CD4-positive, alpha-beta T cell treated with Interleukin-4 for 1 hour (primary cell): ENCODE data around the gene TNFRSF4.
"Not testable (repeated sequence)": the region's sequence is repeated elsewhere in the genome, so short reads cannot be mapped to it uniquely, and the experiment has no call there.

ENCODE experiments used
- DNase-seq, 2 donors: peaks; one replicate each; pipeline ENCODE4 v3.0.0-alpha.2; 2020 to 2022

The TNFRSF4 gene

GRCh38 chr1:1181129-1181937, 32.6 kb downstream of the TNFRSF4 start:
- DNase-seq, result no peak

DNA sequence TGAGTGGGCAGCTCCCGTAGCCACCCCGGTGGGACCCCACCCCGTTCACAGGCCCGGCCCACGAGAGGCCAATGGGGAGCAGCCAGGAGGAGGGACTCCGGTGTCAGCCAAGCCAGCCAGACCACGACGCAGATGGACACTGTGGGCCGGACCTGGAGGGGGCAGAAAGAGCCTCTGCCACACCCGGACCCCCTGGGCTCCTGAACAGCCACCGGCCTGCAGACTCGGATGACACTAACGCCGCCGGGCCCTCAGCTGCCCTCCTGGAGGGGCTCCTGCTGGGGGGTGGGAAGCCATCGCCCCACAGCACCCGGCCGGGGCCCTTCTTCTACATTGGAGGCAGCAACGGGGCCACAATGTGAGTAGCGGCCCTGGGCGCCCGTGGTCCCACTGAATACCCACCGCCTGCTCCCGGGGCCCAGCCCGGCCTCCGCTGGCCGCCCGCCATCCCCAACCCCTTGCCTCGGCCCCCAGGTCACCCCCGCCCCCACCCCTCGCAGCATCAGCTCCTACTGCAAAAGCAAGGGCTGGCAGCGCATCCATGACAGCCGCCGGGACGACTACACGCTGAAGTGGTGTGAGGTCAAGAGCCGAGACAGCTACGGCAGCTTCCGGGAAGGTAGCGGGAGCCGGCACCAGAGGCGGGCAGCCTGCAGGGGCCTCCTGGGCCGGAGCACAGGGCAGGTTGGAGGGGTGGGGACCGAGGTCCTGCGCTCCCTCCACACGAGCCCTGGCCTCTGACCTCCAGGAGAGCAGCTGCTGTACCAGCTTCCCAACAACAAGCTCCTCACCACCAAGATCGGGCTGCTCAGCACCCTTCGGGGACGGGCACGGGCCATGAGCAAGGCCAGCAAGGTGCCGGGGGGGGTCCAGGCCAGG, 33.7 kb downstream of the TNFRSF4 start:
- DNase-seq, result no peak

- no peak for DNase-seq
These were observed 34.5 kb downstream of the TNFRSF4 start for GRCh38 chr1:1179346-1179982.

DNA sequence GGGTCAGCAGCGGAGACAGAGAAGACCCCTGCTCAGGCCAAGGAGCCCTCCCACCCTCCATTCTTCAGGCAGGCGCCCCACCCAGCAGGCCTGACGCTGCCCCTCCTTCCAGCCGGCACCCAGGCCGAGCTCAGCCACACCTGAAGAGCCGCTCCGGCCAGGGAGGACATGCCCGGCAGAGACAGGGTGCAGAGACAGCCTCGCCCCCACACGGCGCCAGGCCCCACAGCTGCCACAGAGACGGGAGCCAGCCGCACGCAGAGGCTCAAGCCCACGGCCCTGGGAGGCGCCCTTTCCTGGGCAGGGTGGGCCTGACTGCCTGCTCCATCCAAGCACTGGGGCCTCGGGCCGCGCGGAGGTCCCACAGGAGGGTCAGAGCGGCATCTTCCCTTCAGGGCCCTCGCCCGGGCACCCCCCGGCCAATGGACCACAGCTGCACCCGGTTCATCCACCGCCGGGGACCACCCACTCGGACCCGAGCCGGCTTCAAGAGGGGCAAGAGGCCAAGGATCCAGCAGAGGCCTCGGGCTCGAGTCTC, 35.1 kb downstream of the TNFRSF4 start:
- no peak for DNase-seq

GRCh38 chr1:1177452-1178206, 36.3 kb downstream of the TNFRSF4 start:
- no peak for DNase-seq

DNA sequence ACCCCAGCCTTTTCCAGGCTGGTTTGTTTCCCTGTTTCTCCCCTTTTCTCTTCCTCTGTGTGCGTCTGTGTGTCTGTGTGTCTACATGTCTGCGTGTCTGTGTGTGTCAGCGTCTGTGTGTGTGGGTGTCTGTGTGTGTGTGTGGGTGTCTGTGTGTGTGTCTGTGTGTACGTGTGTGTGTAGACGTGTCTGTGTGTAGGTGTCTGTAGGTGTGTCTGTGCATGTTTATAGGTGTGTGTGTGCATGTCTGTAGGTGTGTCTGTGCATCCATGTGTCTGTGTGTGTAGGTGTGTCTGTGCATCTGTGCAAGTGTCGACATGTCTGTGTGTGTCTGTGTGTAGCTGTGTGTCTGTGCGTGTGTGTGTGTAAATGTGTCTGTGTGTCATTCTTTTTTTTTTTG, 37.0 kb downstream of the TNFRSF4 start:
- no peak for DNase-seq

GRCh38 chr1:1176063-1176761, 37.7 kb downstream of the TNFRSF4 start:
- DNase-seq, result not testable (repeated sequence)

DNA sequence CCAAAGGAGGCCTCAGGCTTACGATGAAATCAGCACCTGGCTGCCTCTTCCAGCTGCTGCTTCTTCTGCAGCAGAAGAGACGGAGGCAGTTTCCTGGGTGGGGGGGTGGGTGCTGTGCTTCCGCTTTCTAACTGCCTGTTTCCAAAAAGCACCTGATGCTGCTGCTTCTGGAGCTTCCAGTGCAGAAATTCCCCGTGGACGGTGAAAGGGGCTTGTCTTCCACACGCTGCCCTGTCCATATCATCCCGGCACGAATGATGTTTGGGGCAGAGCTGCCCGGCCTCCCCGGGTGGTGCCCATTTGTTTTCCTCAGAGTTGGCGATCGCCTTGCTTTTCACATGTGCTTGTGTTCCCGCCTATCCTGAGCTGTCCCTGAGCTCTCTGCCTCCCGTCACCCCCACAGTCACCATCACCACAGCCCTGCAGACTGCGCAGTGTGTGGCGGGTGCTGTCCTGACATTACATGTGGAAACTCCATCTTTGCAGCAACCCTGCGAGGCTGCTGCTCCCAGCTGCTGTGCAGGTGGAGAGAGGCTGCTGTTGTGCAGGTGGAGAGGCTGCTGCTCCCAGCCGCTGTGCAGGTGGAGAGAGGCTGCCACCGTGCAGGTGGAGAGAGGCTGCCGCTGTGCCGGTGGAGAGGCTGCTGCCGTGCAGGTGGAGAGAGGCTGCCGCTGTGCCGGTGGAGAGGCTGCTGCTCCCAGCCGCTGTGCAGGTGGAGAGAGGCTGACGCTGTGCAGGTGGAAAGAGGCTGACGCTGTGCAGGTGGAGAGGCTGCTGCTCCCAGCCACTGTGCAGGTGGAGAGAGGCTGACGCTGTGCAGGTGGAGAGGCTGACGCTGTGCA, 38.5 kb downstream of the TNFRSF4 start:
- DNase-seq, result no peak

GRCh38 chr1:1173793-1174415, 40.0 kb downstream of the TNFRSF4 start, which contains the start of gene TTLL10:
TTLL10 (plus strand) TSS chr1:1173880; CDS start chr1:1179216, 5,336 bp downstream.
- DNase-seq, result peak; percentile 63 to 76

DNA sequence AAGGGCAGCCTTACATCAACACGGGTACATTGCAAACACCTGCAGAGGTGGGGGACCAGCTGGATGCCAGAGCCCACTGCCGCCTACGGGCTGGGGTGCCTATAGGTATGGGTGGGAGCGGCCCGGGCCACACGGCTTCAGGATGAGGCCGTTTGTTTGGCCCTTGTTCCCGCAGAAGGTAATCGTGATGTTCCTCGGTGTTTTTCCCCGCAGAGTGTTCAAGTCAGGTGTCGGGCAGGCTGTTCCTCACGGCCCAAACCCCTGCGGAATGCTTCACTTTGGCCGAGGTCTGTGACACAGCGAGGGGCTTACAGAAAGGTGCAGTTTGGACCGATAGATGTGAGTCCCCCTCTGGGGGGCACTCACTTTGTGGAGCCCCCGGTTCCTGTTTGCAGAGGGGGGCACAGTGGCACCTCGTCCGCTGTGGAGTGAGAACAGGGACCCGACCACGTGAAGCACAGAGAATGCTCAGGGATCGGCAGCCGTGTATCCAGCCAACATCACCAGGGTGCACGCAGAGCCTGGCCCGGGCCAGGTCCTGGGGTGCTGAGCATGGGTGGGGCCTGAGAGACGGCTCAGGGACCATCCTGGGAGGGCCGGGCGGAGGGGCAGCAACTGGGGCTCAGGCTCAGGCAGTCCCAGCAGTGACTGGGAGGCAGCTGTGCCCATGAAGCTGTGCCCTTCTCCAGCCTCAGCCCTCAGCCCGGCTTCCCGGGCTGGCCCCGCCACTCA, 40.7 kb downstream of the TNFRSF4 start:
- DNase-seq, result no peak

- DNase-seq, result peak; percentile 48 to 71
These were observed 42.2 kb downstream of the TNFRSF4 start for GRCh38 chr1:1171546-1172340.

GRCh38 chr1:1171161-1171545, 42.8 kb downstream of the TNFRSF4 start:
- DNase-seq, result no peak

DNA sequence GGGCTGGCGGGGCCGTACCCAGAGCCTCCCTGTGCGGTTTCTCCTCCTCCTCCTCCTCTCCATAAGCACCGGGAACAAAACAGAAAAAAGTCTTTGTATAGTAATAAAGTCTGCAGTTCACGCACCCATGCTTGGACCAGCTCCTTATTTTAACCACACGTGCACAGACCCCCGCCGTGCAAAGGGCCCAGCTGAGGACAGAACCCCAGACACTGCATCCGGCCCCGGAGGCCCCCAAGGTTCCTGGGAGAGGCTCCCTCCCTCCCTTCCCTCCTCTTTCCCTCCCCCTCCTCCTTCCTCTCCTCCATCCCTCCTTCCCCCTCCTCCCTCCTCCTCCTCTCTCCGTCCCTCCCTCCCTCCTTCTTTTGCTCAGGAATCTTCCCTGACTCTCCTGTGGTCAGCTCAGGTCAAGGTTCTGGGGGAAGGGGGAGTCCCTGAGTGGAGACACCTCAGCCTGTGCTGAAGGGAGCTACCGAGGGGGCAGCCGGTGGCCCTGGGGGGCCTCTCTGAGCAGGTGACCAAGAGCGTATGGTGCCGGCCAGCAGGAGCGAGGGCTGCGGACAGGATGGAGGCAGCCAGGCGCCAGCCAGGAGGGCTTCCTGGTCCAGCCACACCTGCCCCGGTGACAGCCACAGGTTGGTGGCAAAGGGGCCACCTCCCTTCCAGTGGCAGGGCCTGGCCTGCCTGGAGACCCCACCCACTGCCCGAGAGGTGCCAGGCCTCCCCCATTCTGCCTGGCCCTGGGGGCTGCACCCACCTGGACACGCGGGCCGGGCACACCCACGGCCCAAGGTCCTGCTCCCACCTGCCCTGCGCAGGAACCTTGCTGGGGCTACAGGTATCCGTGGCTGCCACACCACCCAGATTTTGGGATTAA, 43.5 kb downstream of the TNFRSF4 start:
- DNase-seq, result no peak

GRCh38 chr1:1169429-1170214, 44.3 kb downstream of the TNFRSF4 start:
- no peak for DNase-seq

DNA sequence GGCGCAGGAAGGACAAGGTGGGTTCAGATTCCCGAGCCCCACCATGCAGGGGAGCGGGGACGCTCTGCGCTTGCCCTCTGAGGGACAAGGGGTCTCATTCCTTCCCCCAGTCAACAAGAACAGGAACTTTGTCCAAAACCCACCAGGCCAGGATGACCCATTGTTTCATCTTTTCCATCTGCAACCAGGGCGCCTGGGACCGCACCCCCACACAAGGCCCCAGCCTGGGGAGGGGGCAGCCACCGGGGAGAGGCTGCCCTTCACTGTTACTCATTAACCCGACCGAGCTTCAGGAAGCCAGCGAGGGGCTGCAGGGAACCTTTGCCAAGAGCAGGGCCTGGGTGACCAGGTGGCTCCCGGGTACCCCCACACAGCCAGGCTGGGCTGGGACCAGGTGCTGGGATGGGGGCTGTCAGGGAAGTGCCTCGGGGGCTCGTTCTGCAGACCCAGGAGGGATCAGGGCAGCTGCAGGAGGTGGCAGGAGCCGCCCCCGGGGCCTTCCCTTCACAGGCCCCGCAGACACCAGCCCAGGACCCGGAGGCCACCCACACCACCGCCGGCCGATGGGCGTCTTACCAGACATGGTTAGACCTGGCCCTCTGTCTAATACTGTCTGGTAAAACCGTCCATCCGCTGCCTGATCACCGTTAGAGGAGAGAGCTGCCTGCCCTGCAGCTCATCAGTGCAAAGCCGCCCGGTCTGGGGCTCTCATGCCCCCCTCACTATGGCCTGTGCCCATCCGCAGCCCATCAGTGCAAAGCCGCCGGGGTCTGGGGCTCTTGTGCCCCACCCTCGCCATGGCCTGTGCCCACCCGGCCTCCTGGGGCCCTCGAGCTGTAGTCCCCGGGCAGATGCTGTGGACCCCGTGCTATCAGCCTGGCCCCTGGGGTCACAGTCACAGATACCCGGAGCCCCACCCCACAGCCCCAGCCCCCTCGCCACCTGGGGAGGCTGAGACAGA, 45.2 kb downstream of the TNFRSF4 start:
- no peak for DNase-seq
